CD4-positive, alpha-beta memory T cell (primary cell): ENCODE measurements around the gene CABLES1. TPM values are rescaled to one million over a fixed set of nuclear protein-coding genes. Genes with fewer than 3 reads are reported as not detected.

Experiments
- CTCF ChIA-PET: fragments of 350-600 bp; sonication (Branson Sonifier 250); formaldehyde crosslinking; loops from one replicate; lab custom pipeline; 2021; ENCODE audit warnings: inconsistent platforms; ENCODE audit not compliant: partially characterized antibody; lab: Charles Lee
- POLR2A ChIA-PET: fragments of 350-600 bp; sonication (Branson Sonifier 250); formaldehyde crosslinking; loops from one replicate; lab custom pipeline; 2021; ENCODE audit not compliant: partially characterized antibody; lab: Charles Lee
- DNase-seq, 5 donors: peaks; one replicate each; pipeline versions ENCODE4 v3.0.0 to v3.0.0-alpha.2; 2020 to 2022; ENCODE audit warnings: mixed read lengths in 1 of 5
- H3K27ac ChIP-seq: one replicate; pipeline ENCODE4 v1.7.0; 2013; ENCODE audit warnings: low read depth, low read length
- H3K27me3 ChIP-seq: 2 replicates; pipeline ENCODE4 v1.7.0; 2013; ENCODE audit warnings: mild to moderate bottlenecking, low read length, moderate library complexity; ENCODE audit not compliant: insufficient read depth
- H3K36me3 ChIP-seq: 2 replicates; pipeline ENCODE4 v1.7.0; 2013; ENCODE audit warnings: mild to moderate bottlenecking, low read length, moderate library complexity; ENCODE audit not compliant: insufficient read depth
- H3K4me1 ChIP-seq: 2 replicates; pipeline ENCODE4 v1.7.0; 2013; ENCODE audit warnings: mild to moderate bottlenecking, low read length, moderate library complexity; ENCODE audit not compliant: insufficient read depth
- H3K4me3 ChIP-seq, 2 donors: one replicate each; pipeline ENCODE4 v1.7.0; 2013; ENCODE audit warnings: low read length in 2 of 2, mild to moderate bottlenecking in 1 of 2
- H3K9me3 ChIP-seq, 2 donors: one replicate each; pipeline ENCODE4 v1.7.0; 2013; ENCODE audit warnings: low read length in 2 of 2, control low read depth in 1 of 2; ENCODE audit not compliant: control insufficient read depth in 1 of 2
- H3K27ac Mint-ChIP-seq, 7 donors: one replicate each; pipeline ENCODE4 v1.8.0; 2020 to 2021; ENCODE audit warnings: mixed read lengths in 7 of 7, mild to moderate bottlenecking in 6 of 7, inconsistent platforms in 3 of 7, moderate library complexity in 3 of 7
- H3K27me3 Mint-ChIP-seq, 2 donors: one replicate each; pipeline ENCODE4 v1.8.0; 2020 to 2021; ENCODE audit warnings: mixed read lengths in 2 of 2
- H3K36me3 Mint-ChIP-seq, 2 donors: one replicate each; pipeline ENCODE4 v1.8.0; 2020 to 2021; ENCODE audit warnings: mixed read lengths in 2 of 2, inconsistent platforms in 1 of 2, mild to moderate bottlenecking in 1 of 2
- H3K4me1 Mint-ChIP-seq, 4 donors: one replicate each; pipeline ENCODE4 v1.8.0; 2020 to 2021; ENCODE audit warnings: mixed read lengths in 4 of 4, mild to moderate bottlenecking in 1 of 4
- H3K4me3 Mint-ChIP-seq, 8 donors: one replicate each; pipeline ENCODE4 v1.8.0; 2020 to 2021; ENCODE audit warnings: mixed read lengths in 8 of 8, mild to moderate bottlenecking in 7 of 8, moderate library complexity in 6 of 8, inconsistent platforms in 3 of 8
- H3K9me3 Mint-ChIP-seq, 8 donors: one replicate each; pipeline ENCODE4 v1.8.0; 2020 to 2021; ENCODE audit warnings: mixed read lengths in 8 of 8, mild to moderate bottlenecking in 5 of 8, inconsistent platforms in 3 of 8, moderate library complexity in 1 of 8
- intact Hi-C: fragments of 100-400 bp; cut with micrococcal nuclease; formaldehyde crosslinking; loops from one replicate; pipeline ENCODE4 v1.15.1; 2023
- polyA plus RNA-seq, 2 donors: library from polyadenylated mRNA; unstranded; fragments of 300-500 nt; fragmentation: Illumina TruSeq; gene quantifications; one replicate each; pipeline ENCODE4 v1.2.3, GENCODE V29; 2021
- total RNA-seq, 2 experiments: library from RNA; stranded (reverse); gene quantifications; one replicate each; pipeline ENCODE4 v1.2.3, GENCODE V29; 2021

The CABLES1 gene
- total and polyA plus RNA-seq, 4 experiments from 2014 or later = 0.15 TPM; not detected in 3

DNA sequence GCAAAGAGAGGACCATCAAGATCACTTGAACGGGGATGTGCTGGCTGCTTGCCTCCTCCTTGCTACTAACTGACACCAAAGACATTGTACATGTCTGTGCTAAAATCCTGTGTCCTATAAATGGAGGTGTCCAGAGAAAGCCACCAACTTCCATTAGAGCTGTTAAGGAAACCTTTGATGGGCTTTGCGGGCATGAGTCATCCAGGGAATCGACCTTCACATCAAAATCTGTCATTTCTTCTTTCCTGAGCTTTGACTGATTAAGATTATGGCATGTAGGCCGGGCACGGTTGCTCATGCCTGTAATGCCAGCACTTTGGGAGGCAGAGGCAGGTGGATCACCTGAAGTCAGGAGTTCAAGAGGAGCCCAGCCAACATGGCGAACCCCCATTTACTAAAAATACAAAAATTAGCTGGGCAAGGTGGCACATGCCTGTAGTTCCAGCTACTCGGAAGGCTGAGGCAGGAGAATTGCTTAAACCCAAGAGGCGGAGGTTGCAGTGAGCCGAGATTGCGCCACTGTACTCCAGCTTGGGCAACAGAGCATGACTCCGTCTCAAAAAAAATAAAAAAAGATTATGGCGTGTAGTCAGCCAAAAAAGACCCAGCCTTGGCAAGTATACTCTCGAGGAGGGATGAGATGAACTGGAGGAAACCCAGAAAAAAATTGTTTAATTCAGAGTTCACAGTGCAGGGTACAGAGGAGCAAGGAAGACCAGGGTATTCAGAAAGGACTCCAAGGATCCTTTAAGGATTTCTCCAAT, 115.8 kb downstream of the CABLES1 start:
- H3K4me1 Mint-ChIP-seq = peaks cover 0 to 5% (median 0%) of the 10 kb centered on the region in 4 donors
- H3K27ac Mint-ChIP-seq = no peak overlapping the region
- H3K4me3 Mint-ChIP-seq = no peak overlapping the region
- DNase-seq = no peak
- no peaks in the 10 kb centered on the region for H3K4me1 ChIP-seq
- POLR2A ChIA-PET = no interaction called here
- no peaks in the 10 kb centered on the region for H3K27me3 Mint-ChIP-seq
- intact Hi-C loops = no loop called here
- H3K36me3 ChIP-seq = no peaks in the 10 kb centered on the region
- H3K27me3 ChIP-seq = no peaks in the 10 kb centered on the region
- no peak overlapping the region for H3K4me3 ChIP-seq
- peaks cover 0 to 3% of the 10 kb centered on the region in 2 donors for H3K36me3 Mint-ChIP-seq
- CTCF ChIA-PET = no interaction called here
- H3K27ac ChIP-seq = no peak overlapping the region
- H3K9me3 ChIP-seq = no peaks in the 10 kb centered on the region
- H3K9me3 Mint-ChIP-seq = peaks cover 0 to 3% (median 0%) of the 10 kb centered on the region in 8 donors

GRCh38 chr18:23253630-23254029, 118.3 kb downstream of the CABLES1 start:
- Histone ChIP-seq H3K27me3 (no peaks in the 10 kb centered on the region), H3K4me1 (no peaks in the 10 kb centered on the region), H3K36me3 (no peaks in the 10 kb centered on the region), H3K27ac (no peak overlapping the region), H3K9me3 (no peaks in the 10 kb centered on the region), H3K4me3 (no peak overlapping the region)
- ChIA-PET POLR2A (no interaction called here), CTCF (interaction anchor here (1.2 kb wide), 1 partner anchor 122 kb away, joined by 3 read pairs; no protein-coding TSS in a partner anchor)
- Mint-ChIP-seq H3K36me3 (peaks cover 0 to 3% of the 10 kb centered on the region in 2 donors), H3K4me3 (no peak overlapping the region), H3K4me1 (peaks cover 1 to 14% (median 4%) of the 10 kb centered on the region in 4 donors), H3K27me3 (no peaks in the 10 kb centered on the region), H3K9me3 (peaks cover 0 to 3% (median 0%) of the 10 kb centered on the region in 8 donors), H3K27ac (no peak overlapping the region)
- DNase-seq = no peak
- intact Hi-C loops = no loop called here

DNA sequence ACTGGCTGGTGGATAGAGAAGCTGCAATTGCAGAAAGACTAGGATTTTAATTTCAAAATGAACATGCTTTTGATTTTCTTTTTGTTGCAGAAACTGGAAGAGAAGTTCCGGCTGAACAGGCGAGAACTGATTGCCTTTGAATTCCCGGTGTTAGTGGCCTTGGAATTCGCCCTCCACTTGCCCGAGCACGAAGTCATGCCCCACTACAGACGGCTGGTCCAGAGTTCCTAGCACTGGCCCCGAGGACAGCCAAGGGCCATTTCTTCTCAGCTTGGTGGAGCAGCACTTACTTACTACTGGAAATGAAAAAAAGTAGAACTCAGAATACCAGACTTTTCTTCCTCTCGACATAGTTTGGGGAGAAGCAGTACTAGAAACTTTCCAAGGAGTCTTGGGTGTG, 121.9 kb downstream of the CABLES1 start:
- H3K27me3 Mint-ChIP-seq = peaks cover 0 to 3% of the 10 kb centered on the region in 2 donors
- H3K36me3 Mint-ChIP-seq = peaks cover 0 to under 1% of the 10 kb centered on the region in 2 donors
- no peak overlapping the region for H3K27ac Mint-ChIP-seq
- Histone ChIP-seq H3K27ac (no peak overlapping the region), H3K36me3 (no peaks in the 10 kb centered on the region), H3K4me3 (no peak overlapping the region), H3K9me3 (no peaks in the 10 kb centered on the region), H3K4me1 (peaks cover 21% of the 10 kb centered on the region), H3K27me3 (no peaks in the 10 kb centered on the region)
- peaks cover 10 to 34% (median 19%) of the 10 kb centered on the region in 4 donors for H3K4me1 Mint-ChIP-seq
- POLR2A ChIA-PET = interaction anchor here (0.6 kb wide), 1 partner anchor 125 kb away, joined by 5 read pairs; no protein-coding TSS in a partner anchor
- H3K4me3 Mint-ChIP-seq = no peak overlapping the region
- no peak for DNase-seq
- intact Hi-C loops = no loop called here
- CTCF ChIA-PET = no interaction called here
- peaks cover 0 to 3% (median 0%) of the 10 kb centered on the region in 8 donors for H3K9me3 Mint-ChIP-seq

DNA sequence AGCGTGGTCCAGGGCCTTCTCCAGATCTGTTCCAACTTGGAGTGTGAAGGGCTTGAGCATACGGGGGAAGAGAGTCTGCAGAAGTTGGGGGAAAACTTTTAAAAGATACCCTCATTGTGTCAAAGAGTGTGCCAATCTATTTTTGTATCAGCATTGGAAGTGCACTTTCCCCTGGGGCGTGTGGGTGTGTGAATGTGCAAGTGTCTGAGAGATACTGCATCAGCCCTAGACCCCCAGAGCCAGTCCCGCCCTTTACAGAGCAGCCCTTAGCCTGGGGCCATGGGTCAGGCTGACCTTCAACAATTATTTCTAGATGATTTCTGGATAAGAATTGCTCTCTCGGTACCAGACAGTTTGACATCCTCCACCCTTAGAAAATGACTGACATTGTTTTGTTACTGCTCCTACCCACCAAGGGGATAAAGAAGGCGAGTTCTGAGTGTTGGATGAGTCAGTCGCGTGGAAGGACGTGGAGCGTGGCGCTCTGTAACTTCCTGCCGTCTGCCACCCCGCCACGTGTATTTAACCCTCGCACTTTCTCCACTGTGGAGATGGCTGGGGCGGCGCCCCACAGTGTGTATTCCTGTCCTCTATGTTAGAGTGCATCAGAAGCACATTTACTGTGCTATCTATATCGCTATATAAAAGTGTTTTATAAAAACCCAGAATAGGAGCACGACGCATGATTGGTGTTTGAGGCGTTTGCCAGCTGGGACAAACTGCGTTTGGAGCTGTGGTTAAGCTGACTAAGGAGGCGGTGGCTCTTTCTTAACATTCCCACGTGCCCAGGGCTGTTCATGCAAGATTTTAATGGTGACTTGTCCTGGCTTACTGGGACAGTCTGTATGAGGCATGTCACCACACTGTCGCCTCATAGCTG, 122.6 kb downstream of the CABLES1 start:
- H3K36me3 Mint-ChIP-seq = no peaks in the 10 kb centered on the region
- no peak for DNase-seq
- H3K4me1 Mint-ChIP-seq = peaks cover 10 to 34% (median 19%) of the 10 kb centered on the region in 4 donors
- CTCF ChIA-PET = no interaction called here
- peak overlapping the region in 2 of 7 donors; percentile 15 to 30 for H3K27ac Mint-ChIP-seq
- no peaks in the 10 kb centered on the region for H3K27me3 ChIP-seq
- peaks cover 0 to 3% of the 10 kb centered on the region in 2 donors for H3K27me3 Mint-ChIP-seq
- H3K4me3 Mint-ChIP-seq = no peak overlapping the region
- POLR2A ChIA-PET = no interaction called here
- H3K27ac ChIP-seq = no peak overlapping the region
- intact Hi-C loops = no loop called here
- H3K9me3 ChIP-seq = no peaks in the 10 kb centered on the region
- peaks cover 0 to 3% (median 0%) of the 10 kb centered on the region in 8 donors for H3K9me3 Mint-ChIP-seq
- H3K4me1 ChIP-seq = peaks cover 21% of the 10 kb centered on the region
- no peak overlapping the region for H3K4me3 ChIP-seq
- H3K36me3 ChIP-seq = no peaks in the 10 kb centered on the region

DNA sequence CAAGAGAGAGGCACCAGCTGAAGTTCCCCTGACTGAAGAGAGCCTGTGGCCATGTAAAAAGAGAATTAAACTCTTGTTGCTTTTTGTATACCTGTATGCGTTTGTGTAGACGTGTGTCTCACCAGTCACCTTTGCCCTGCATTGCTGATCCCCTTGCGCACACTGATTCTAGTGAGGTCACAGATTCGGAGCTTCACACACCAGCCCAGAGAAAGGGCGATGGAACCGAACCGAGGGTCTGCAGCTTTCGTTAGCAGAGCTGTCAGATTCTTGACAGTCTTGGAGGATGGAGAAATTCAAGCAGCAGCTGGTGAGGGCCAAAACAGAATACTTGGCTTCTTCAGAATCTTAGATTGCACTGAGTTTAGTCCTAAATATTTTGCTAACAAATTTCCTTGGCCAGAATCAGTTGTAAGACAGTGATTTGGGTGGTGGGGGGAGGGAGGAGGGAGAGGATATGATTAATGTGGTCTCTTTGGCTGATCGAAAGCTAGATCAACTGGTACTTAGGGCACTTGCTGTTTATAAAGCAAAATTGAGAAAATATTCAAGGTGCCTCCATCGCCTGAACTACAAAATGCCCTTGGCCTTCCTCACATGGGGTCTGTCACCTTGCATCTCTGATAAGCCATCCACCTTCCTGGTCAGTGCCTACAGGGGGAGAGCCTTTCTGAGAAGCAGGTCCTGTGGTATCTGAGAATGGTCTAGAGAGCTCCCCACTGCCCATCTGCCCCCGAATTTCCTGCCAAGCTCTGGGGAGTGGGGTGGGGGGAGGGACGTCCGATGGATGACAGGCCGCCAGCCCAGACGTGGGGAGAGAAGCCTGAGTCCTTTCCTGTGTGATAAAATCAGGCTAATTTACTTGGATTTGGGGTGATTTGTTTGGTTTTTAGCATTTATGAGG, 123.5 kb downstream of the CABLES1 start:
- CTCF ChIA-PET = interaction anchor here (0.9 kb wide), 1 partner anchor 33 kb away, joined by 3 read pairs; no protein-coding TSS in a partner anchor
- no peak for DNase-seq

More for the DNA sequence above, 123.5 kb downstream of the CABLES1 start:
- no peak overlapping the region for H3K4me3 ChIP-seq
- Mint-ChIP-seq H3K4me3 (peak overlapping the region in 3 of 8 donors; percentile 4 to 65 (median 17)), H3K27me3 (peaks cover 0 to 3% of the 10 kb centered on the region in 2 donors), H3K27ac (peak overlapping the region in 4 of 7 donors; percentile 8 to 74 (median 25)), H3K4me1 (peaks cover 10 to 34% (median 19%) of the 10 kb centered on the region in 4 donors), H3K9me3 (peaks cover 0 to 3% (median 0%) of the 10 kb centered on the region in 8 donors), H3K36me3 (no peaks in the 10 kb centered on the region)
- no peaks in the 10 kb centered on the region for H3K9me3 ChIP-seq
- H3K4me1 ChIP-seq = peaks cover 21% of the 10 kb centered on the region
- no peaks in the 10 kb centered on the region for H3K36me3 ChIP-seq
- POLR2A ChIA-PET = interaction anchor here (1.0 kb wide), 1 partner anchor 22 kb away, joined by 3 read pairs; no protein-coding TSS in a partner anchor
- no peaks in the 10 kb centered on the region for H3K27me3 ChIP-seq
- intact Hi-C loops = no loop called here
- no peak overlapping the region for H3K27ac ChIP-seq
